ENCODE data around the gene TANGO6.

The TANGO6 gene

DNA sequence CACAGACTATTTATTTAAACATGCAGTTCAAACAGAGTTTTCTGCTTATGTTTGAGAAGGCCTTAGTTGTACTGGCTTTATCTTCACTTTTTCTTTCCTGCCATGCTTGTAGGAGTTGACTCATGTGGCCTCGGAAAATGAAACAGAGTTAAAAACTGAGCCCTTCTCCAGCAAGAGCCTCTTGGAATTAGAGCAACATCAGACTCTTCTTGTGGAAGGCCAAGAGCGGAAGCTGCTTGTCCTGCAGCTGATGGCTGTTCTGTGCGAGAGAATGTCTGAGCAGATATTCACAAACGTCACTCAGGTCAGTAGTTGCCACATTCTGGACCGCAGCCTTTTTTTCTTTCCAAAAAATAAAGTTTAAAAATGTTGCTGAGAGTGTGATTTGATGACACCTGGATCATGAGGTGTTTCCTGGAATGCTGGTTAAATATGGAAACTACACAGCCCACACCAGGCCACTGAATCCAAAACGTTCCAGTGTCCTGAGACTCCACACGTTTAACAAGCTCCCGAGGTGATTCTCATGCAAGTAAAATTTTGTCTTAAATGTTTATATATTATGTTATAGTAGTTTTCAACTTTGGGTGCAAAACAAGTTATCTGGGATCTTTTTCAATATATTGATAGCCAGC, 65.9 kb downstream of the TANGO6 start:
- no peak overlapping the region for H3K4me3 ChIP-seq (ENCODE audit: low read depth, low read length)
- no peaks in the 10 kb centered on the region for H3K9me3 ChIP-seq
- H3K36me3 ChIP-seq, result no peaks in the 10 kb centered on the region
- TF ChIP-seq, protein P1, sequence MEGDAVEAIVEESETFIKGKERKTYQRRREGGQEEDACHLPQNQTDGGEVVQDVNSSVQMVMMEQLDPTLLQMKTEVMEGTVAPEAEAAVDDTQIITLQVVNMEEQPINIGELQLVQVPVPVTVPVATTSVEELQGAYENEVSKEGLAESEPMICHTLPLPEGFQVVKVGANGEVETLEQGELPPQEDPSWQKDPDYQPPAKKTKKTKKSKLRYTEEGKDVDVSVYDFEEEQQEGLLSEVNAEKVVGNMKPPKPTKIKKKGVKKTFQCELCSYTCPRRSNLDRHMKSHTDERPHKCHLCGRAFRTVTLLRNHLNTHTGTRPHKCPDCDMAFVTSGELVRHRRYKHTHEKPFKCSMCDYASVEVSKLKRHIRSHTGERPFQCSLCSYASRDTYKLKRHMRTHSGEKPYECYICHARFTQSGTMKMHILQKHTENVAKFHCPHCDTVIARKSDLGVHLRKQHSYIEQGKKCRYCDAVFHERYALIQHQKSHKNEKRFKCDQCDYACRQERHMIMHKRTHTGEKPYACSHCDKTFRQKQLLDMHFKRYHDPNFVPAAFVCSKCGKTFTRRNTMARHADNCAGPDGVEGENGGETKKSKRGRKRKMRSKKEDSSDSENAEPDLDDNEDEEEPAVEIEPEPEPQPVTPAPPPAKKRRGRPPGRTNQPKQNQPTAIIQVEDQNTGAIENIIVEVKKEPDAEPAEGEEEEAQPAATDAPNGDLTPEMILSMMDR (IDR thresholded peaks at IDR 0.05; ENCODE audit: low read depth, low read length), result no peak
- no peaks in the 10 kb centered on the region for H3K4me1 ChIP-seq
- no peak for DNase-seq
- H3K27me3 ChIP-seq, result no peaks in the 10 kb centered on the region

- DNase-seq, result no peak
- Histone ChIP-seq H3K4me1 (no peaks in the 10 kb centered on the region), H3K36me3 (no peaks in the 10 kb centered on the region), H3K9me3 (no peaks in the 10 kb centered on the region), H3K27me3 (no peaks in the 10 kb centered on the region), H3K4me3 (ENCODE audit: low read depth, low read length) (no peak overlapping the region)
- TF ChIP-seq, protein P1 (IDR thresholded peaks at IDR 0.05; ENCODE audit: low read depth, low read length), result no peak
Measured at GRCh38 chr16:68910051-68910450, 66.7 kb downstream of the TANGO6 start.

DNA sequence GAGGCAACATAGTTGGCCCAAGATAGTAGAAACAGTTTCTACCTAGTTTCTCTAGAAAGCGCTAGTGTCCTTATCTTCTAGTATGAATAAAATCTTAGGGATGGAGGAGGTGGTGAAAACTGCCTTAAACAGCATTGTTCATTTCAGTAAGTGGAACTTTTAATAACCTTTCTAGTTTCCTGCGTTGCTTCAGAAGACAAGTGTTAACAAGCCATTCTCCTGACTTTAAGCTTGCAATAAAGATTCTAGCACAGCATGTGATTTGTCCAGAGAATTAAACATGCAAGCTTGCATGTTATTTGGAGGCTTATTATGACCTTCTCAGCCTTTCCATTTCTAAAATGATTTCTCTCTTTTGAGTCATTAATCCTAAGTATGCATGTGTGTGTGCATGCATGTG, 72.3 kb downstream of the TANGO6 start:
- no peaks in the 10 kb centered on the region for H3K4me1 ChIP-seq
- no peak overlapping the region for H3K4me3 ChIP-seq (ENCODE audit: low read depth, low read length)
- TF ChIP-seq, protein P1 (IDR thresholded peaks at IDR 0.05; ENCODE audit: low read depth, low read length), result no peak
- no peaks in the 10 kb centered on the region for H3K36me3 ChIP-seq
- H3K9me3 ChIP-seq, result no peaks in the 10 kb centered on the region
- no peak for DNase-seq
- no peaks in the 10 kb centered on the region for H3K27me3 ChIP-seq

DNA sequence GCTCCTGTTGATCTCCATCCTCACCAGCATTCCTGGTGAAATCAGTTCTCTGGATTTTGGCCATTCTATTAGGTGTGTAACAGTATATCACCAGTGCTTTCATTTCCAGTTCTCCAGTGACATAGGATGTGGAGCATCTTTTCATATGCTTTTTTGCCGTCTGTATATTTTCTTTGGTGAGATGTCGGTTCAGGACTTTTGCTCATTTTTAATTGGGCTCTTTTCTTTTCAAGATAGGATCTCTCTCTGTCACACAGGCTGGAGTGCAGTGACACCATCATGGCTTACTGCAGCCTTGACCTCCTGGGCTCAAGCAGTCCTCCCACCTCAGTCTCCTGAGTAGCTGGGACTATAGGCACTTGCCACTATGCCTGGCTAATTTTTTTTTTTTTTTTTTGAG, 74.2 kb downstream of the TANGO6 start:
- no peaks in the 10 kb centered on the region for H3K27me3 ChIP-seq
- H3K4me1 ChIP-seq, result no peaks in the 10 kb centered on the region
- no peak overlapping the region for H3K4me3 ChIP-seq (ENCODE audit: low read depth, low read length)
- H3K9me3 ChIP-seq, result no peaks in the 10 kb centered on the region
- TF ChIP-seq, protein P1 (IDR thresholded peaks at IDR 0.05; ENCODE audit: low read depth, low read length), result no peak
- DNase-seq, result no peak
- H3K36me3 ChIP-seq, result no peaks in the 10 kb centered on the region

DNA sequence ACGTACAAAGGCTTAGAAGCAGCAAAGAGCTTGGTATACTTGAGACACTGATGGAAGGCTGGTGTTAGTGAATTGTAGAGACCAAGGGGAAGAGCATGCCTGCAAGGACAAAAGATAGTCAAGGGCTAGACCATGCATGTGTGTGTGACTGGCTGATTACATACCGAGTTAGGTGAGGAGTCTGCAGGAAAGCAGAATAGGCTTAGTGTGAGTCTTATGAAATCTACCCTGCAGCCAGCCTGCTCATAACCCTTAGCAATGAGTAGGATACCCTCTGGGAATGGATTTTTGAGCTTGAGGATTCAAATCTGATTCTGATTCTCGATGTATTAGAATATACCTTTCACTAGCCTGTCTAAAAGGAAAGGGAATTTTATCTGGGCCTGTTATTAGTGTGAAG, 77.0 kb downstream of the TANGO6 start:
- H3K36me3 ChIP-seq, result no peaks in the 10 kb centered on the region
- TF ChIP-seq, protein P1 (IDR thresholded peaks at IDR 0.05; ENCODE audit: low read depth, low read length), result no peak
- H3K27me3 ChIP-seq, result no peaks in the 10 kb centered on the region
- H3K9me3 ChIP-seq, result no peaks in the 10 kb centered on the region
- no peak for DNase-seq
- no peak overlapping the region for H3K4me3 ChIP-seq (ENCODE audit: low read depth, low read length)
- H3K4me1 ChIP-seq, result no peaks in the 10 kb centered on the region

- no peak overlapping the region for H3K4me3 ChIP-seq (ENCODE audit: low read depth, low read length)
- no peaks in the 10 kb centered on the region for H3K36me3 ChIP-seq
- DNase-seq, result no peak
- no peaks in the 10 kb centered on the region for H3K4me1 ChIP-seq
- H3K27me3 ChIP-seq, result no peaks in the 10 kb centered on the region
- no peaks in the 10 kb centered on the region for H3K9me3 ChIP-seq
- TF ChIP-seq, protein P1 (IDR thresholded peaks at IDR 0.05; ENCODE audit: low read depth, low read length), result no peak
Measured at GRCh38 chr16:68921637-68922036, 78.3 kb downstream of the TANGO6 start.

All from BE2C (cell line).